Ovary (tissue), 3 donors: ENCODE measurements around the gene C1orf115.

Experiments used
- EP300 ChIP-seq: sonication (generic); formaldehyde crosslinking; IDR thresholded peaks from one replicate; pipeline ENCODE4 v1.6.1; 2017; ENCODE audit warnings: antibody characterized with exemption
- POLR2A ChIP-seq: fragments of 450-650 bp; IDR thresholded peaks from one replicate; pipeline ENCODE4 v1.6.1; 2017; ENCODE audit warnings: antibody characterized with exemption, mild to moderate bottlenecking, moderate library complexity
- TF ChIP-seq, protein P1 (sequence below), 3 donors: fragments of 450-650 bp in 2 of 3; fragments of 200-600 bp in 1 of 3; IDR thresholded peaks; one replicate each; pipeline versions ENCODE4 v1.5.1 to v1.8.0; 2016 to 2022; ENCODE audit warnings: antibody characterized with exemption in 3 of 3, mild to moderate bottlenecking in 1 of 3
- donor health status: DM: no; HTN: no; CAD: no.

DNA sequence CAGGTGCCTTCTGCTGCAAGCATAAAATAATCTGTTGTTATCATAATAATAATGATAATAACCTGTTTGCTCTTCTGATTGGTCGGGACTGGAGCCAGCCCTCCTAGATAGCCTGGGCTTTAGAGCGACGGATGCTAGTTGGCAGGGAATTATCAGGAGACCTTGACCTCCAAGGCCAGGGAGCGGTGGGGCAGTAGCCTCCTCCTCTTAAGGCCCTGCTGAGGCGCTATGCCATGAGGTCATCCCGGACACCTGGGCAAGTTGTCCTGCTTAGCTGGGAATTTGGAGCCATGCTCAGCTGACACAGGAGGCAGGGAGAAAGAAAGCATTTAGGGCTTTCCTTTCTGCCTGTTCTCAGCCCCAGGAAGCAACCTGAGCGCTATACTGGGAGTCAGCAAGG is 15.6 kb downstream of the C1orf115 start:
- TF ChIP-seq, protein P1, sequence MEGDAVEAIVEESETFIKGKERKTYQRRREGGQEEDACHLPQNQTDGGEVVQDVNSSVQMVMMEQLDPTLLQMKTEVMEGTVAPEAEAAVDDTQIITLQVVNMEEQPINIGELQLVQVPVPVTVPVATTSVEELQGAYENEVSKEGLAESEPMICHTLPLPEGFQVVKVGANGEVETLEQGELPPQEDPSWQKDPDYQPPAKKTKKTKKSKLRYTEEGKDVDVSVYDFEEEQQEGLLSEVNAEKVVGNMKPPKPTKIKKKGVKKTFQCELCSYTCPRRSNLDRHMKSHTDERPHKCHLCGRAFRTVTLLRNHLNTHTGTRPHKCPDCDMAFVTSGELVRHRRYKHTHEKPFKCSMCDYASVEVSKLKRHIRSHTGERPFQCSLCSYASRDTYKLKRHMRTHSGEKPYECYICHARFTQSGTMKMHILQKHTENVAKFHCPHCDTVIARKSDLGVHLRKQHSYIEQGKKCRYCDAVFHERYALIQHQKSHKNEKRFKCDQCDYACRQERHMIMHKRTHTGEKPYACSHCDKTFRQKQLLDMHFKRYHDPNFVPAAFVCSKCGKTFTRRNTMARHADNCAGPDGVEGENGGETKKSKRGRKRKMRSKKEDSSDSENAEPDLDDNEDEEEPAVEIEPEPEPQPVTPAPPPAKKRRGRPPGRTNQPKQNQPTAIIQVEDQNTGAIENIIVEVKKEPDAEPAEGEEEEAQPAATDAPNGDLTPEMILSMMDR (IDR thresholded peaks at IDR 0.05), result no peak
- TF ChIP-seq POLR2A, result no peak
- TF ChIP-seq EP300, result no peak
